Endometrial microvascular endothelial cells (primary cell): ENCODE measurements around the gene PDE6A. TPM values are rescaled to one million over a fixed set of nuclear protein-coding genes. Genes with fewer than 3 reads are reported as not detected.

Source experiments
- in situ Hi-C: cut with HindIII; loops from 2 replicates; pipeline ENCODE4 v1.10.0; 2017; ENCODE audit warnings: low sequenced_read_pairs, low pct_unique_long_range_greater_than_20kb; ENCODE audit errors: inconsistent ontology term
- total RNA-seq: library from RNA; depleted of rRNA; stranded (reverse); fragments of >200 nt; gene quantifications from one replicate; pipeline ENCODE4 v1.2.3, GENCODE V29; 2015; ENCODE audit errors: inconsistent ontology term

Gene PDE6A
- total RNA-seq, 1 donor from 2014 or later, result not detected

- in situ Hi-C loops, result no loop called here
These were observed 112.0 kb downstream of the PDE6A start for GRCh38 chr5:149832636-149833035.

GRCh38 chr5:149831492-149831891 is 113.1 kb downstream of the PDE6A start:
- in situ Hi-C loops, result no loop called here

GRCh38 chr5:149830579-149830978 is 114.0 kb downstream of the PDE6A start:
- in situ Hi-C loops, result no loop called here

- in situ Hi-C loops, result no loop called here
These were observed 114.6 kb downstream of the PDE6A start for GRCh38 chr5:149829954-149830353.

- in situ Hi-C loops, result no loop called here
These were observed 116.2 kb downstream of the PDE6A start for GRCh38 chr5:149828161-149829011.

GRCh38 chr5:149827546-149827945 is 117.0 kb downstream of the PDE6A start:
- in situ Hi-C loops, result no loop called here

- in situ Hi-C loops, result no loop called here
These were observed 117.5 kb downstream of the PDE6A start for GRCh38 chr5:149827086-149827485.

GRCh38 chr5:149826574-149826973 is 118.0 kb downstream of the PDE6A start:
- in situ Hi-C loops, result no loop called here

- in situ Hi-C loops, result no loop called here
These were observed 119.7 kb downstream of the PDE6A start for GRCh38 chr5:149824846-149825245.

- in situ Hi-C loops, result no loop called here
These were observed 120.5 kb downstream of the PDE6A start for GRCh38 chr5:149824120-149824519.

- in situ Hi-C loops, result no loop called here
These were observed 121.2 kb downstream of the PDE6A start for GRCh38 chr5:149823375-149823774.

GRCh38 chr5:149822301-149822700 is 122.3 kb downstream of the PDE6A start:
- in situ Hi-C loops, result no loop called here

GRCh38 chr5:149820536-149821510 is 123.8 kb downstream of the PDE6A start:
- in situ Hi-C loops, result no loop called here

GRCh38 chr5:149820012-149820411 is 124.6 kb downstream of the PDE6A start:
- in situ Hi-C loops, result no loop called here

GRCh38 chr5:149818116-149818515 is 126.5 kb downstream of the PDE6A start:
- in situ Hi-C loops, result no loop called here

- in situ Hi-C loops, result no loop called here
These were observed 127.0 kb downstream of the PDE6A start for GRCh38 chr5:149817539-149818060.

- in situ Hi-C loops, result no loop called here
These were observed 127.9 kb downstream of the PDE6A start for GRCh38 chr5:149816661-149817060.

- in situ Hi-C loops, result no loop called here
These were observed 133.1 kb downstream of the PDE6A start for GRCh38 chr5:149811453-149811852.

GRCh38 chr5:149810856-149811255 is 133.7 kb downstream of the PDE6A start:
- in situ Hi-C loops, result no loop called here
